Measurements from ENCODE around the gene ULK1. TPM values are rescaled to one million over a fixed set of nuclear protein-coding genes. Genes with fewer than 3 reads are reported as not detected.

Gene ULK1
- total RNA-seq, 1 donor from 2014 or later, result 30.2 TPM

GRCh38 chr12:131910302-131911027 is 16.0 kb downstream of the ULK1 start:
- H3K9me3 Mint-ChIP-seq, result no peaks in the 10 kb centered on the region
- peaks cover 3% of the 10 kb centered on the region for H3K36me3 Mint-ChIP-seq (ENCODE audit: low read depth)
- intact Hi-C loops (cut with micrococcal nuclease), result no loop called here
- no peak overlapping the region for H3K4me3 Mint-ChIP-seq (ENCODE audit: low read depth)
- no peaks in the 10 kb centered on the region for H3K27me3 Mint-ChIP-seq (ENCODE audit: low read depth)
- DNase-seq (ENCODE audit: low spot score), result no peak
- H3K4me1 Mint-ChIP-seq (ENCODE audit: low read depth), result no peaks in the 10 kb centered on the region
- no peak overlapping the region for H3K27ac Mint-ChIP-seq

GRCh38 chr12:131911028-131911650 is 16.7 kb downstream of the ULK1 start:
- H3K27me3 Mint-ChIP-seq (ENCODE audit: low read depth), result no peaks in the 10 kb centered on the region
- no peak overlapping the region for H3K27ac Mint-ChIP-seq
- peaks cover 3% of the 10 kb centered on the region for H3K36me3 Mint-ChIP-seq (ENCODE audit: low read depth)
- intact Hi-C loops (cut with micrococcal nuclease), result no loop called here
- H3K4me3 Mint-ChIP-seq (ENCODE audit: low read depth), result no peak overlapping the region
- H3K9me3 Mint-ChIP-seq, result no peaks in the 10 kb centered on the region
- no peaks in the 10 kb centered on the region for H3K4me1 Mint-ChIP-seq (ENCODE audit: low read depth)
- DNase-seq (ENCODE audit: low spot score), result no peak

- H3K27me3 Mint-ChIP-seq (ENCODE audit: low read depth), result no peaks in the 10 kb centered on the region
- H3K4me3 Mint-ChIP-seq (ENCODE audit: low read depth), result no peak overlapping the region
- peaks cover 3% of the 10 kb centered on the region for H3K36me3 Mint-ChIP-seq (ENCODE audit: low read depth)
- H3K9me3 Mint-ChIP-seq, result no peaks in the 10 kb centered on the region
- H3K27ac Mint-ChIP-seq, result no peak overlapping the region
- DNase-seq (ENCODE audit: low spot score), result no peak
- intact Hi-C loops (cut with micrococcal nuclease), result no loop called here
- H3K4me1 Mint-ChIP-seq (ENCODE audit: low read depth), result no peaks in the 10 kb centered on the region
These were observed 17.5 kb downstream of the ULK1 start for GRCh38 chr12:131911851-131912477.

DNA sequence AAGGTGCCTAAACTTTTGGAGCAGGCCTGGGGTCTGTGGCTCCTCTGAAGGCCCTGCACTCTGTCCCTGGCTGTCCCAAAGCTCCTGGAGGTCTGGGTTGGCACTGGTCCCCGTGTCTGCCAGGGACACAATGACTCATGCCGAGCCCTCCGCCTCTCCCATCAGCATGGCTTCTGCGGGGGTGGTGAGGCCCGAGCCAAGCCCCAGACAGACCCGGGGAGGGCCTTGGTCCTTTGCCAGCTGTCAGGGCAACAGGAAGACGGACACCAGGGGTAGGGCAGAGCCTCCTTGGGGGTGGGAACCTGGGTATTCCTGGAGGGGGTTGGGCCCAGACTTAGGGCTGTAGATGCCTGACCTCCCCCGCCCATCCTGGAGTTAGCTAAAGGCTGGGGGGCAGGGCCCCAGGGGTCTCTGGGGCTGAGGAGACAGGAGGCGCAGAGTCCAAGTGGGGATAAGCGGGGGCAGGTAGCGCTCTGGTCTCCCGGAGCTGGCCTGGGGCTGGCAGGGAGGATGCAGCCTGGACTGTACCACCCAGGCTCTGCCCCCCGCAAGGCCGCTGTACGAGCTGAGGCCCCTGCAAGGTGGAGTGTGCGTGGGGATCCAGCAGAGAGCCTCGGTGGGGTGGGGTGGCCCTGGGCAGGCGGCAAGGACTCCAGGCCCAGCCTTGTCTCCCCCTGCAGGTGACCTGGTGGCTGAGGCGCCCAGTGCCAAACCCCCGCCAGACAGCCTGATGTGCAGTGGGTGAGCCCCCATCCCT is 18.3 kb downstream of the ULK1 start:
- no peak for DNase-seq (ENCODE audit: low spot score)
- no peak overlapping the region for H3K27ac Mint-ChIP-seq
- H3K9me3 Mint-ChIP-seq, result no peaks in the 10 kb centered on the region
- peaks cover 3% of the 10 kb centered on the region for H3K36me3 Mint-ChIP-seq (ENCODE audit: low read depth)
- H3K4me3 Mint-ChIP-seq (ENCODE audit: low read depth), result no peak overlapping the region
- intact Hi-C loops (cut with micrococcal nuclease), result no loop called here
- H3K4me1 Mint-ChIP-seq (ENCODE audit: low read depth), result no peaks in the 10 kb centered on the region
- no peaks in the 10 kb centered on the region for H3K27me3 Mint-ChIP-seq (ENCODE audit: low read depth)

DNA sequence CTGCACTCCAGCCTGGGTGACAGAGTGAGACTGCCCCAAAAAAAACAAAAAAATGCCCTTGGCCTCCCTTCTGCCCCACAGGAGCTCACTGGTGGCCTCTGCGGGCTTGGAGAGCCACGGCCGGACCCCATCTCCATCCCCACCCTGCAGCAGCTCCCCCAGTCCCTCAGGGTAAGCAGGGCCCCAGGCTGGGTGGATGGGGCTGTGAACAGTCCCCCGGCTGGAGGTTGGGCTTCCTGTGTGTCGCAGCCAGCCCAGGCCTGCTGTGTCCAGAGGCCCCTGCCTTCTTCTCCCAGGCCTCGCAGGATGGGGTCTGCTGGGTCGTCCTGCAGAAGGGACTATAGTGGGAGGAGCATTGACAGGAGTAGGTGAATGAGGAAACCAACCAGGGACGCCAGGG is 19.2 kb downstream of the ULK1 start:
- DNase-seq (ENCODE audit: low spot score), result no peak
- Mint-ChIP-seq H3K27ac (no peak overlapping the region), H3K27me3 (ENCODE audit: low read depth) (no peaks in the 10 kb centered on the region), H3K36me3 (ENCODE audit: low read depth) (peaks cover 3% of the 10 kb centered on the region), H3K4me3 (ENCODE audit: low read depth) (no peak overlapping the region), H3K4me1 (ENCODE audit: low read depth) (no peaks in the 10 kb centered on the region), H3K9me3 (no peaks in the 10 kb centered on the region)
- intact Hi-C loops (cut with micrococcal nuclease), result no loop called here

DNA sequence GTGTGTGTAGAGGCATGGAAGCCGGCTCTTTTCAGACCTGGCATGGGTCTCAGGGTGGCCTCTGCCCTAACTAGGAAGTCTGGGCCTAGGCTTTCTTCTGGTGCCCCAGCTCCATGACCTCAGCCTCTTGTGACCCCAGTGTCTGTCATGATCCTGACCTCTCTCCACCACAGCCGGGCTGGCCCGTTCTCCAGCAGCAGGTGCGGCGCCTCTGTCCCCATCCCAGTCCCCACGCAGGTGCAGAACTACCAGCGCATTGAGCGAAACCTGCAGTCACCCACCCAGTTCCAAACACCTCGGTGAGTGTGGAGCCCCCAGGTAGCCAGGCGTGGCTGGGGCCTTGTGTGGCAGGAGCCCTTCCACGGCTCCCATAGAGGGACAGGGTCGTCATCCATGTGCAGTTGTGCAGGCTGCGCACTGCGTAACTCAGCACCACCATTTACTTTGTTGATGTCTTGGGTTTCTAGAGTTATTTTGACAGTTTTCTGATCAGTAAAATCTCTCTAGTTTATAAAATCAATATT is 19.8 kb downstream of the ULK1 start:
- DNase-seq (ENCODE audit: low spot score), result no peak

GRCh38 chr12:131915000-131915689 is 20.7 kb downstream of the ULK1 start:
- Mint-ChIP-seq H3K27me3 (ENCODE audit: low read depth) (no peaks in the 10 kb centered on the region), H3K36me3 (ENCODE audit: low read depth) (no peaks in the 10 kb centered on the region), H3K4me3 (ENCODE audit: low read depth) (no peak overlapping the region), H3K9me3 (no peaks in the 10 kb centered on the region), H3K4me1 (ENCODE audit: low read depth) (no peaks in the 10 kb centered on the region), H3K27ac (no peak overlapping the region)
- intact Hi-C loops (cut with micrococcal nuclease), result no loop called here
- DNase-seq (ENCODE audit: low spot score), result no peak

More for the DNA sequence above, 19.8 kb downstream of the ULK1 start:
- no peaks in the 10 kb centered on the region for H3K27me3 Mint-ChIP-seq (ENCODE audit: low read depth)
- H3K4me3 Mint-ChIP-seq (ENCODE audit: low read depth), result no peak overlapping the region
- H3K27ac Mint-ChIP-seq, result no peak overlapping the region
- no peaks in the 10 kb centered on the region for H3K36me3 Mint-ChIP-seq (ENCODE audit: low read depth)
- H3K4me1 Mint-ChIP-seq (ENCODE audit: low read depth), result no peaks in the 10 kb centered on the region
- H3K9me3 Mint-ChIP-seq, result no peaks in the 10 kb centered on the region
- intact Hi-C loops (cut with micrococcal nuclease), result no loop called here

GRCh38 chr12:131915823-131916222 is 21.4 kb downstream of the ULK1 start:
- H3K4me1 Mint-ChIP-seq (ENCODE audit: low read depth), result no peaks in the 10 kb centered on the region
- DNase-seq (ENCODE audit: low spot score), result no peak
- no peaks in the 10 kb centered on the region for H3K36me3 Mint-ChIP-seq (ENCODE audit: low read depth)
- no peak overlapping the region for H3K27ac Mint-ChIP-seq
- H3K4me3 Mint-ChIP-seq (ENCODE audit: low read depth), result no peak overlapping the region
- no peaks in the 10 kb centered on the region for H3K9me3 Mint-ChIP-seq
- intact Hi-C loops (cut with micrococcal nuclease), result no loop called here
- no peaks in the 10 kb centered on the region for H3K27me3 Mint-ChIP-seq (ENCODE audit: low read depth)

- H3K27ac Mint-ChIP-seq, result no peak overlapping the region
- no peak for DNase-seq (ENCODE audit: low spot score)
- H3K4me1 Mint-ChIP-seq (ENCODE audit: low read depth), result no peaks in the 10 kb centered on the region
These were observed 22.1 kb downstream of the ULK1 start for GRCh38 chr12:131916306-131917138.

DNA sequence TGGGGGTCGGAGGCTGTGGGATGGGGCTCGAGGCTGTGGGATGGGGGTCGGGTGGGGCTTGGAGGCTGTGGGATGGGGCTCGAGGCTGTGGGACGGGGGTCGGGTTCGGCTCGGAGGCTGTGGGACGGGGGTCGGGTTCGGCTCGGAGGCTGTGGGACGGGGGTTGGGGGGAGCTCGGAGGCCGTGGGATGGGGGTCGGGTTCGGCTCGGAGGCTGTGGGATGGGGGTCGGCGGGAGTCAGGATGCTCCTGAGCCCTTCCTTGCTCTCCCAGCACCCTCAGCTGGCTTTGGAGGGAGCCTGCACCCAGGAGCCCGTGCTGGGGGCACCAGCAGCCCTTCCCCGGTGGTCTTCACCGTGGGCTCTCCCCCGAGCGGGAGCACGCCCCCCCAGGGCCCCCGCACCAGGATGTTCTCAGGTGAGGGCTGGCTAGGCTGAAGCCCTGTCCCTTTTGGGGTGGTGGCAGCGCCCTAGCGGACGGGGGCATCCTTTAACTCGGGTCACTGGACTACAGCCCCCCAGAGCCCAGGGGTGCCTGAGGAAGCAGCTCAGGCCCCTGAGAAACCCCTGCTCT is 22.8 kb downstream of the ULK1 start:
- no peak for DNase-seq (ENCODE audit: low spot score)
- no peaks in the 10 kb centered on the region for H3K9me3 Mint-ChIP-seq
- H3K27me3 Mint-ChIP-seq (ENCODE audit: low read depth), result no peaks in the 10 kb centered on the region
- intact Hi-C loops (cut with micrococcal nuclease), result no loop called here
- H3K4me3 Mint-ChIP-seq (ENCODE audit: low read depth), result no peak overlapping the region
- H3K36me3 Mint-ChIP-seq (ENCODE audit: low read depth), result no peaks in the 10 kb centered on the region
- no peaks in the 10 kb centered on the region for H3K4me1 Mint-ChIP-seq (ENCODE audit: low read depth)
- no peak overlapping the region for H3K27ac Mint-ChIP-seq

More at GRCh38 chr12:131916306-131917138, 22.1 kb downstream of the ULK1 start:
- no peaks in the 10 kb centered on the region for H3K36me3 Mint-ChIP-seq (ENCODE audit: low read depth)
- no peaks in the 10 kb centered on the region for H3K9me3 Mint-ChIP-seq
- H3K27me3 Mint-ChIP-seq (ENCODE audit: low read depth), result no peaks in the 10 kb centered on the region
- intact Hi-C loops (cut with micrococcal nuclease), result no loop called here
- H3K4me3 Mint-ChIP-seq (ENCODE audit: low read depth), result no peak overlapping the region

DNA sequence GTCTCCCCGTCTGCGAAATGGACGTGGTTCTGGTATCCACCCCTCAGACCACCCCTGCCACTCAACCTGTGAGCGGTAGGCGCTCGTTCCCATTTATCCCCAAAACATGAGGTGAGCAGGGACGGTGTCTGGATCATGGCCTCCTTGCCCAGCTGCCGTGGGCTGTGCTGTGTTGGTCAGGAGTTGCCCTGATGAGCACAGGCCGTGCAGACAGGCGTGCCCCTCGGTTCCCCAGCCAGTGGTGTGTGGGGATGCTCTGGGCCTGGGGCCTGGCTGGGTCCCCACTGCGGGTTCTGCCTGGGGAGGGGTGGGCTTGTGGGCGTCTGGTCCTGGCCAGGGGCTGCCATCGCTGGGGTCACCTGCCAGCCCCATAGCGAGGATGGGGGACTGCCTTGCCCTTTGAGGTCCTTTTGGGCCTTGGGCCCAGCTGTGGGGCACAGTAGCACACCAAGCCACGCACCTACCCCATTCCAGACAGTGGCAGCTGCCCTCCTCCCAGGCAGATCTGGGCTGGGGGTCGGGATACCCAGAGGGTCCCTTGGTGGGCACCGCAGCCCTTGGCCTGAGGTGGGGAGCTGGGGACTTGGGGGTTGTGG is 23.4 kb downstream of the ULK1 start:
- H3K9me3 Mint-ChIP-seq, result no peaks in the 10 kb centered on the region
- no peaks in the 10 kb centered on the region for H3K27me3 Mint-ChIP-seq (ENCODE audit: low read depth)
- intact Hi-C loops (cut with micrococcal nuclease), result no loop called here
- no peaks in the 10 kb centered on the region for H3K4me1 Mint-ChIP-seq (ENCODE audit: low read depth)
- no peaks in the 10 kb centered on the region for H3K36me3 Mint-ChIP-seq (ENCODE audit: low read depth)
- H3K4me3 Mint-ChIP-seq (ENCODE audit: low read depth), result no peak overlapping the region
- no peak for DNase-seq (ENCODE audit: low spot score)
- H3K27ac Mint-ChIP-seq, result no peak overlapping the region
